Progenitor cell of endocrine pancreas (in vitro differentiated cells): ENCODE measurements around the gene MATR3. TPM values are rescaled to one million over a fixed set of nuclear protein-coding genes. Genes with fewer than 3 reads are reported as not detected.
A peak's percentile ranks its signal among the peaks of the same experiment; 100 is the strongest.

Experiments
- DNase-seq: peaks from one replicate; pipeline ENCODE4 v3.0.0; 2021; ENCODE audit warnings: low spot score; ENCODE audit not compliant: unreplicated experiment
- H3K27ac Mint-ChIP-seq: 2 replicates; pipeline ENCODE4 v1.8.0; 2021; ENCODE audit warnings: mild to moderate bottlenecking, moderate library complexity, mixed read lengths
- H3K27me3 Mint-ChIP-seq: 2 replicates; pipeline ENCODE4 v1.8.0; 2021; ENCODE audit warnings: mixed read lengths
- H3K36me3 Mint-ChIP-seq: 2 replicates; pipeline ENCODE4 v1.8.0; 2022; ENCODE audit warnings: mixed read lengths; ENCODE audit not compliant: insufficient read depth
- H3K4me1 Mint-ChIP-seq: 2 replicates; pipeline ENCODE4 v1.8.0; 2021; ENCODE audit warnings: low read depth, mixed read lengths
- H3K4me3 Mint-ChIP-seq: 2 replicates; pipeline ENCODE4 v1.8.0; 2021; ENCODE audit warnings: low read depth, mild to moderate bottlenecking, moderate library complexity, mixed read lengths
- H3K9me3 Mint-ChIP-seq: 2 replicates; pipeline ENCODE4 v1.8.0; 2021; ENCODE audit warnings: low read depth, mixed read lengths
- CTCF ChIP-seq: fragments of 200-600 bp; sonication (generic); IDR thresholded peaks from one replicate; pipeline ENCODE4 v1.5.0; 2021; ENCODE audit warnings: antibody characterized with exemption, mild to moderate bottlenecking; ENCODE audit not compliant: unreplicated experiment
- total RNA-seq: library from RNA; stranded (reverse); gene quantifications from 2 replicates; pipeline ENCODE4 v1.2.1, GENCODE V29; 2021

MATR3 gene
- total RNA-seq, 1 donor from 2014 or later = 336 TPM

- Mint-ChIP-seq H3K27me3 (peaks cover 22% of the 10 kb centered on the region), H3K9me3 (no peaks in the 10 kb centered on the region), H3K36me3 (no peaks in the 10 kb centered on the region), H3K27ac (peak overlapping the region; percentile 82), H3K4me3 (peak overlapping the region; percentile 78), H3K4me1 (peaks cover 18% of the 10 kb centered on the region)
- peak; percentile 80 for DNase-seq
- peak; percentile 27 for TF ChIP-seq CTCF
Observed at GRCh38 chr5:139273572-139274289, 19.8 kb upstream of the MATR3 start.

DNA sequence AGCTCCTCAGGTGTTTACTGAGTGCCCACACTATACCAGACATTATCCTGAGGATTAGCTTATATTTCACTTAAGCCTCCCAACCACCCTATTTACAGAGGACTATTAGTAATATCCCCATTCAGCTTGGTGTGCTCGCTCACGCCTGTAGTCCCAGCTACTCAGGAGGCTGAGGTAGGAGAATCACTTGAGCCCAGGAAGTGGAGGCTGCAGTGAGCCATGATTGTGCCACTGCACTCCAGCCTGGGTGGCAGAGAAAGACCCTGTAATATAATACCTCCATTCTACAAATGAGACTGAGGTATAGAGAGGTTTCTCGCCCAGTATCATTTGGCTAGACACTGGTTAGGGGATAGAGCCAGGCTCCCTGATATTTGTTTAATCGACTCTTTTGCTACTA, 18.0 kb upstream of the MATR3 start:
- Mint-ChIP-seq H3K4me1 (peaks cover 18% of the 10 kb centered on the region), H3K27me3 (peaks cover 22% of the 10 kb centered on the region), H3K36me3 (peaks cover 1% of the 10 kb centered on the region), H3K27ac (no peak overlapping the region), H3K4me3 (peak overlapping the region; percentile 53), H3K9me3 (no peaks in the 10 kb centered on the region)
- no peak for DNase-seq
- TF ChIP-seq CTCF = no peak

- Mint-ChIP-seq H3K36me3 (peaks cover 1% of the 10 kb centered on the region), H3K9me3 (no peaks in the 10 kb centered on the region), H3K4me3 (peak overlapping the region; percentile 11), H3K4me1 (peaks cover 18% of the 10 kb centered on the region), H3K27ac (no peak overlapping the region), H3K27me3 (peaks cover 22% of the 10 kb centered on the region)
- no peak for TF ChIP-seq CTCF
- no peak for DNase-seq
Observed at GRCh38 chr5:139275956-139276355, 17.6 kb upstream of the MATR3 start.

- Mint-ChIP-seq H3K27ac (no peak overlapping the region), H3K9me3 (no peaks in the 10 kb centered on the region), H3K36me3 (peaks cover 1% of the 10 kb centered on the region), H3K27me3 (peaks cover 22% of the 10 kb centered on the region), H3K4me3 (peak overlapping the region; percentile 11), H3K4me1 (peaks cover 18% of the 10 kb centered on the region)
- no peak for DNase-seq
- no peak for TF ChIP-seq CTCF
Observed at GRCh38 chr5:139276426-139276825, 17.1 kb upstream of the MATR3 start.

GRCh38 chr5:139277171-139277570, 16.4 kb upstream of the MATR3 start:
- Mint-ChIP-seq H3K36me3 (peaks cover 1% of the 10 kb centered on the region), H3K27ac (no peak overlapping the region), H3K4me3 (no peak overlapping the region), H3K9me3 (no peaks in the 10 kb centered on the region), H3K4me1 (peaks cover 18% of the 10 kb centered on the region), H3K27me3 (peaks cover 22% of the 10 kb centered on the region)
- no peak for DNase-seq
- TF ChIP-seq CTCF = no peak
